ENCODE measurements around the gene USF1. TPM values are rescaled to one million over a fixed set of nuclear protein-coding genes. Genes with fewer than 3 reads are reported as not detected.

The USF1 gene
- total RNA-seq, 4 donors from 2014 or later = 35.9 to 55.7 (median 49.4) TPM

- WGBS, 2 donors = 0% methylated on average over 17 to 28 of the region's 48 CpGs
- Histone ChIP-seq H3K9me3 (no peaks in the 10 kb centered on the region), H3K4me3 (peak overlapping the region; percentile 78 to 97 (median 86)), H3K27ac (peak overlapping the region; percentile 94 to 99 (median 96)), H3K4me1 (peaks cover 7 to 37% (median 11%) of the 10 kb centered on the region in 3 donors), H3K36me3 (peaks cover 18 to 59% (median 23%) of the 10 kb centered on the region in 3 donors), H3K27me3 (no peaks in the 10 kb centered on the region)
- intact Hi-C loops (cut with DNase I) = no loop called here
- no peak for DNase-seq
- TF ChIP-seq POLR2A (IDR thresholded peaks at IDR 0.05) (peak in 1 of 4 donors; percentile 36), CTCF (IDR thresholded peaks at IDR 0.05) (peak in 1 of 6 experiments; percentile 4)
These were observed 655 bp downstream of the USF1 start for GRCh38 chr1:161044908-161045735.

DNA sequence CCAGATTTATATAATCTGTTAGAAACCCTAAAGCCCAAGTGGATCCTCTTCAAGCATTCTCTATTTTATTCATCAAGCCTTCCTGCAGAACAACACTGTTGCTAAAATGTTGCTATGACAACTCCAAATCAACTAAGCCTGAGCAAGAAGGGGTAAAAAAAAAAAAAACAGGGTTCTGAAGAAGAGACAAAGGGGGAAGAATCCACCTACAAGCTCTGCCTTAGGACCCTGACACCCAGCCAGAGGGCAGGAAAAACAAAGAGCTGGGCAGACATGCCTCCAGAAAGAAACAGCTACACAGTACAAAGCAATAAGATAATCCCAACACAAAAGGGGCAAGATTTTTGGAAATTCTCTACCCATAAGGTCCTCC is 1.3 kb downstream of the USF1 start:
- no peak for TF ChIP-seq CTCF (IDR thresholded peaks at IDR 0.05)
- TF ChIP-seq POLR2A (IDR thresholded peaks at IDR 0.05) = no peak
- Histone ChIP-seq H3K27me3 (no peaks in the 10 kb centered on the region), H3K36me3 (peaks cover 24 to 59% (median 29%) of the 10 kb centered on the region in 3 donors), H3K4me3 (peak overlapping the region; percentile 78 to 97 (median 86)), H3K27ac (peak overlapping the region; percentile 94 to 99 (median 96)), H3K9me3 (no peaks in the 10 kb centered on the region), H3K4me1 (peaks cover 7 to 43% (median 11%) of the 10 kb centered on the region in 3 donors)
- DNase-seq = no peak
- intact Hi-C loops (cut with DNase I) = no loop called here

DNA sequence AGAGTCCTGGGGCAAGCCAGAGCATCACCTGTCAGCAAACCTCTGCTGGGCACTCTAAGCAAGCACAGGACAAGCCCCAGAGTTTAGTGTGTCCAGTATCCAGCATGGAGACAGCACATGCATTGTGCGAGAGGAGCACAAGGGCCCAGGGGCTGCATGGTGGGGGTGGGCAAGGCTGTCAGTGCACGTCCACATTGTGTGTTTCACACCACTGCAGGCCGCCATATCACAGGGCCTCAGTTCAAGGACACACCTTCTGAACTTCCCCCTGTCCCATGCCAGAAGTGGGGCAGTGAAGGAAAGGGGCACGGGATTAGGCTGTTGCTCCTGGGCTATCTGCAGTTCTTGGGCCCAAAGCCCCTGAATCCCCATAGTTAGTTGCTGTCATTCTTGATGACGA is 6.2 kb downstream of the USF1 start:
- Histone ChIP-seq H3K9me3 (no peaks in the 10 kb centered on the region), H3K27me3 (no peaks in the 10 kb centered on the region), H3K36me3 (peaks cover 26 to 45% (median 28%) of the 10 kb centered on the region in 3 donors), H3K4me3 (no peak overlapping the region), H3K4me1 (peaks cover 14 to 48% (median 16%) of the 10 kb centered on the region in 3 donors), H3K27ac (peak overlapping the region in 2 of 4 donors; percentile 87 to 91)
- intact Hi-C loops (cut with DNase I) = loop anchor here (10.0 kb wide), 1 partner anchor 55 kb away; the partner anchor contains the start of gene KLHDC9
- TF ChIP-seq POLR2A (IDR thresholded peaks at IDR 0.05) (no peak), CTCF (IDR thresholded peaks at IDR 0.05) (no peak)
- no peak for DNase-seq
- 93 to 100% methylated on average over 1 to 3 of the region's 5 CpGs for WGBS, 2 donors

GRCh38 chr1:161039154-161039545 is 6.6 kb downstream of the USF1 start:
- 3 to 26% methylated on average over 2 to 3 of the region's 3 CpGs for WGBS, 2 donors
- TF ChIP-seq CTCF (IDR thresholded peaks at IDR 0.05) (no peak), POLR2A (IDR thresholded peaks at IDR 0.05) (no peak)

More at GRCh38 chr1:161039154-161039545, 6.6 kb downstream of the USF1 start:
- intact Hi-C loops (cut with DNase I) = loop anchor here (10.0 kb wide), 1 partner anchor 56 kb away; the partner anchor contains the start of gene KLHDC9
- Histone ChIP-seq H3K4me3 (peak overlapping the region; percentile 61 to 84 (median 78)), H3K27me3 (no peaks in the 10 kb centered on the region), H3K9me3 (no peaks in the 10 kb centered on the region), H3K27ac (peak overlapping the region; percentile 77 to 91 (median 85)), H3K36me3 (peaks cover 26 to 45% (median 28%) of the 10 kb centered on the region in 3 donors), H3K4me1 (peaks cover 10 to 44% (median 13%) of the 10 kb centered on the region in 3 donors)
- no peak for DNase-seq

Data from esophagus squamous epithelium (tissue), 5 donors.